HepG2 (cell line): ENCODE data around the gene NDUFS7. TPM values are rescaled to one million over a fixed set of nuclear protein-coding genes. Genes with fewer than 3 reads are reported as not detected.

Experiments
- BCLAF1 ChIP-seq: fragments of 450-650 bp; IDR thresholded peaks from 2 replicates; pipeline ENCODE4 v1.6.1; 2017; ENCODE audit warnings: mild to moderate bottlenecking
- HDAC1 ChIP-seq: sonication (generic); formaldehyde crosslinking; IDR thresholded peaks from 2 replicates; pipeline ENCODE4 v1.5.1; 2020; ENCODE audit warnings: mild to moderate bottlenecking, missing genetic modification reagents
- KAT7 ChIP-seq: IDR thresholded peaks from 2 replicates; pipeline ENCODE4 v1.6.1; 2018; ENCODE audit warnings: borderline replicate concordance, missing compliant biosample characterization
- MXI1 ChIP-seq: IDR thresholded peaks from 3 replicates; pipeline ENCODE4 v1.6.1; 2012; ENCODE audit warnings: low read depth, low read length, inconsistent platforms, borderline replicate concordance
- NONO ChIP-seq, 2 experiments: fragments of 450-650 bp in 1 of 2; sonication (generic) in 1 of 2; formaldehyde crosslinking in 1 of 2; IDR thresholded peaks in 1 of 2; conservative IDR thresholded peaks in 1 of 2; 2 replicates each; pipeline versions ENCODE4 v1.6.1 to v1.8.0; 2017 to 2022; ENCODE audit warnings: mild to moderate bottlenecking in 1 of 2, missing genetic modification reagents in 1 of 2, moderate library complexity in 1 of 2
- RARG ChIP-seq: sonication (generic); formaldehyde crosslinking; IDR thresholded peaks from 2 replicates; pipeline ENCODE4 v1.4.0; 2020; ENCODE audit warnings: low read depth, mild to moderate bottlenecking, missing genetic modification reagents
- SALL2 ChIP-seq: sonication (generic); formaldehyde crosslinking; IDR thresholded peaks from 2 replicates; pipeline ENCODE4 v1.8.1; 2023; ENCODE audit warnings: mild to moderate bottlenecking, missing genetic modification reagents, inconsistent platforms
- SAP130 ChIP-seq: IDR thresholded peaks from 2 replicates; pipeline ENCODE4 v1.6.1; 2016; ENCODE audit warnings: low read depth
- THAP9 ChIP-seq: sonication (generic); formaldehyde crosslinking; IDR thresholded peaks from 2 replicates; pipeline ENCODE4; 2020; ENCODE audit warnings: missing genetic modification reagents, mild to moderate bottlenecking, borderline replicate concordance
- ZC3H13 ChIP-seq: sonication (generic); formaldehyde crosslinking; IDR thresholded peaks from 2 replicates; pipeline ENCODE4 v1.8.1; 2023; ENCODE audit warnings: mild to moderate bottlenecking, missing genetic modification reagents, moderate library complexity
- ZNF629 ChIP-seq: sonication (generic); formaldehyde crosslinking; conservative IDR thresholded peaks from 2 replicates; pipeline ENCODE4 v1.5.0; 2020; ENCODE audit warnings: missing genetic modification reagents
- ZNF7 ChIP-seq: IDR thresholded peaks from 2 replicates; pipeline ENCODE4 v1.6.1; 2016; ENCODE audit warnings: missing biosample characterization, missing genetic modification reagents
- ZNF780A ChIP-seq: sonication (generic); formaldehyde crosslinking; IDR thresholded peaks from 2 replicates; pipeline ENCODE4 v1.8.0; 2022; ENCODE audit warnings: mild to moderate bottlenecking, missing genetic modification reagents, moderate library complexity
- ZNF781 ChIP-seq: sonication (generic); formaldehyde crosslinking; IDR thresholded peaks from 2 replicates; pipeline ENCODE4 v1.5.1; 2020; ENCODE audit warnings: borderline replicate concordance, mild to moderate bottlenecking, missing genetic modification reagents; ENCODE audit errors: not compliant biosample characterization
- polyA plus RNA-seq, 8 experiments: library from polyadenylated mRNA; depleted of rRNA in 3 of 8; stranded (reverse) in 7 of 8; unstranded in 1 of 8; fragments of >200 nt; fragmentation: Illumina TruSeq in 4 of 8; extraction: Trizol in 4 of 8; gene quantifications; 2 replicates each; pipeline versions ENCODE4 v1.2.1 to v1.2.3, GENCODE V29; 2011 to 2016; ENCODE audit warnings: low read depth in 4 of 8, missing spikeins in 1 of 8, mixed read lengths in 1 of 8; ENCODE audit not compliant: insufficient read depth in 1 of 8
- total RNA-seq, 5 experiments: library from RNA; depleted of rRNA; stranded (reverse); fragments of >200 nt; fragmentation: Illumina TruSeq; extraction: Trizol; gene quantifications; 2 replicates each; pipeline ENCODE4 v1.2.3, GENCODE V29; 2016; ENCODE audit warnings: low read depth in 1 of 5
- TF ChIP-seq, protein P1 (sequence below): sonication (generic); formaldehyde crosslinking; IDR thresholded peaks from 2 replicates; pipeline ENCODE4 v1.5.0; 2020; ENCODE audit warnings: missing genetic modification reagents, mild to moderate bottlenecking, borderline replicate concordance
- TF ChIP-seq, protein P2 (sequence below): sonication (generic); formaldehyde crosslinking; IDR thresholded peaks from 2 replicates; pipeline ENCODE4 v1.5.0; 2020; ENCODE audit warnings: mild to moderate bottlenecking, missing genetic modification reagents, moderate library complexity
- TF ChIP-seq, protein P3 (sequence below): sonication (generic); formaldehyde crosslinking; IDR thresholded peaks from 2 replicates; pipeline ENCODE4 v1.4.0; 2020; ENCODE audit warnings: mild to moderate bottlenecking, missing genetic modification reagents

Gene NDUFS7
- total and polyA plus RNA-seq, 2 of the 13 experiments (the other 11 are each of a cell fraction or from before 2014, with no cell fraction given), result 34.3 to 66.9 TPM

- TF ChIP-seq THAP9 (CRISPR knock-in tag) (peak; percentile 45; the same call in 1 of the 2 replicates), MXI1 (0 out of 3 replicates have a peak, but pooled peaks have one; percentile 2), ZNF780A (peak; percentile 79; the same call in 1 of the 2 replicates), BCLAF1 (no peak), SALL2 (no peak), ZC3H13 (CRISPR knock-in tag) (no peak), SAP130 (CRISPR knock-in tag) (peak; percentile 24; the same call in 1 of the 2 replicates), NONO (IDR thresholded peaks at IDR 0.05) (no peak), NONO (CRISPR knock-in tag; conservative IDR thresholded peaks at IDR 0.05) (no peak), ZNF7 (CRISPR knock-in tag) (peak; percentile 93), HDAC1 (CRISPR knock-in tag) (peak; percentile 33; the same call in 1 of the 2 replicates), RARG (CRISPR knock-in tag) (no peak), KAT7 (CRISPR knock-in tag) (0 out of 2 replicates have a peak, but pooled peaks have one; percentile 19), ZNF781 (CRISPR knock-in tag) (peak; percentile 39), ZNF629 (CRISPR knock-in tag) (peak; percentile 76; the same call in 1 of the 2 replicates)
- TF ChIP-seq, protein P1, sequence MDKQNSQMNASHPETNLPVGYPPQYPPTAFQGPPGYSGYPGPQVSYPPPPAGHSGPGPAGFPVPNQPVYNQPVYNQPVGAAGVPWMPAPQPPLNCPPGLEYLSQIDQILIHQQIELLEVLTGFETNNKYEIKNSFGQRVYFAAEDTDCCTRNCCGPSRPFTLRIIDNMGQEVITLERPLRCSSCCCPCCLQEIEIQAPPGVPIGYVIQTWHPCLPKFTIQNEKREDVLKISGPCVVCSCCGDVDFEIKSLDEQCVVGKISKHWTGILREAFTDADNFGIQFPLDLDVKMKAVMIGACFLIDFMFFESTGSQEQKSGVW (CRISPR knock-in tag), result no peak
- TF ChIP-seq, protein P2, sequence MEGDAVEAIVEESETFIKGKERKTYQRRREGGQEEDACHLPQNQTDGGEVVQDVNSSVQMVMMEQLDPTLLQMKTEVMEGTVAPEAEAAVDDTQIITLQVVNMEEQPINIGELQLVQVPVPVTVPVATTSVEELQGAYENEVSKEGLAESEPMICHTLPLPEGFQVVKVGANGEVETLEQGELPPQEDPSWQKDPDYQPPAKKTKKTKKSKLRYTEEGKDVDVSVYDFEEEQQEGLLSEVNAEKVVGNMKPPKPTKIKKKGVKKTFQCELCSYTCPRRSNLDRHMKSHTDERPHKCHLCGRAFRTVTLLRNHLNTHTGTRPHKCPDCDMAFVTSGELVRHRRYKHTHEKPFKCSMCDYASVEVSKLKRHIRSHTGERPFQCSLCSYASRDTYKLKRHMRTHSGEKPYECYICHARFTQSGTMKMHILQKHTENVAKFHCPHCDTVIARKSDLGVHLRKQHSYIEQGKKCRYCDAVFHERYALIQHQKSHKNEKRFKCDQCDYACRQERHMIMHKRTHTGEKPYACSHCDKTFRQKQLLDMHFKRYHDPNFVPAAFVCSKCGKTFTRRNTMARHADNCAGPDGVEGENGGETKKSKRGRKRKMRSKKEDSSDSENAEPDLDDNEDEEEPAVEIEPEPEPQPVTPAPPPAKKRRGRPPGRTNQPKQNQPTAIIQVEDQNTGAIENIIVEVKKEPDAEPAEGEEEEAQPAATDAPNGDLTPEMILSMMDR (CRISPR knock-in tag), result peak; percentile 10
- TF ChIP-seq, protein P3, sequence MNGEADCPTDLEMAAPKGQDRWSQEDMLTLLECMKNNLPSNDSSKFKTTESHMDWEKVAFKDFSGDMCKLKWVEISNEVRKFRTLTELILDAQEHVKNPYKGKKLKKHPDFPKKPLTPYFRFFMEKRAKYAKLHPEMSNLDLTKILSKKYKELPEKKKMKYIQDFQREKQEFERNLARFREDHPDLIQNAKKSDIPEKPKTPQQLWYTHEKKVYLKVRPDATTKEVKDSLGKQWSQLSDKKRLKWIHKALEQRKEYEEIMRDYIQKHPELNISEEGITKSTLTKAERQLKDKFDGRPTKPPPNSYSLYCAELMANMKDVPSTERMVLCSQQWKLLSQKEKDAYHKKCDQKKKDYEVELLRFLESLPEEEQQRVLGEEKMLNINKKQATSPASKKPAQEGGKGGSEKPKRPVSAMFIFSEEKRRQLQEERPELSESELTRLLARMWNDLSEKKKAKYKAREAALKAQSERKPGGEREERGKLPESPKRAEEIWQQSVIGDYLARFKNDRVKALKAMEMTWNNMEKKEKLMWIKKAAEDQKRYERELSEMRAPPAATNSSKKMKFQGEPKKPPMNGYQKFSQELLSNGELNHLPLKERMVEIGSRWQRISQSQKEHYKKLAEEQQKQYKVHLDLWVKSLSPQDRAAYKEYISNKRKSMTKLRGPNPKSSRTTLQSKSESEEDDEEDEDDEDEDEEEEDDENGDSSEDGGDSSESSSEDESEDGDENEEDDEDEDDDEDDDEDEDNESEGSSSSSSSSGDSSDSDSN (CRISPR knock-in tag), result peak; percentile 28
Observed at GRCh38 chr19:1402411-1403070, 18.8 kb downstream of the NDUFS7 start (continued).
